DND-41 (cell line): ENCODE measurements around the gene CNBP.

ENCODE experiments used
- CTCF ChIP-seq: IDR thresholded peaks from 2 replicates; pipeline ENCODE4 v1.5.1; 2012; ENCODE audit warnings: borderline replicate concordance, low read length, moderate library complexity, mild to moderate bottlenecking; ENCODE audit not compliant: poor library complexity, severe bottlenecking; ENCODE audit errors: extremely low read depth
- EZH2 ChIP-seq: IDR thresholded peaks from 3 replicates; pipeline ENCODE4 v1.6.1; 2012; ENCODE audit warnings: borderline replicate concordance, low read depth, mild to moderate bottlenecking, moderate library complexity, low read length, inconsistent platforms; ENCODE audit not compliant: severe bottlenecking

GRCh38 chr3:129180461-129180860 is 3.2 kb downstream of the CNBP start:
- TF ChIP-seq CTCF (no peak), EZH2 (no peak)
